GM21360 (cell line): ENCODE results near the gene DOCK7.
"Not testable (repeated sequence)": the region's sequence is repeated elsewhere in the genome, so short reads cannot be mapped to it uniquely, and the experiment has no call there.

Experiments
- ATAC-seq: cut with Tn5 transposase; IDR thresholded peaks from one replicate; pipeline ENCODE4 v1.9.1; 2021; ENCODE audit warnings: mild to moderate bottlenecking, moderate library complexity; ENCODE audit not compliant: unreplicated experiment

The DOCK7 gene

GRCh38 chr1:62687903-62688686 lies at the start of gene DOCK7:
TSS of gene DOCK7 (minus strand) at chr1:62688386. CDS start at chr1:62688264, 122 bp downstream.
- ATAC-seq, result peak; percentile 63

GRCh38 chr1:62735491-62736171 lies 47.4 kb upstream of the DOCK7 start:
- no peak for ATAC-seq

GRCh38 chr1:62732331-62732730 lies 44.1 kb upstream of the DOCK7 start:
- ATAC-seq, result no peak

- no peak for ATAC-seq
Observed at GRCh38 chr1:62728963-62729362, 40.8 kb upstream of the DOCK7 start.

- no peak for ATAC-seq
Observed at GRCh38 chr1:62727656-62728407, 39.6 kb upstream of the DOCK7 start.

GRCh38 chr1:62726011-62726442 lies 37.8 kb upstream of the DOCK7 start:
- ATAC-seq, result no peak

- no peak for ATAC-seq
Observed at GRCh38 chr1:62725255-62725654, 37.1 kb upstream of the DOCK7 start.

- no peak for ATAC-seq
Observed at GRCh38 chr1:62724430-62724829, 36.2 kb upstream of the DOCK7 start.

- no peak for ATAC-seq
Observed at GRCh38 chr1:62723883-62724282, 35.7 kb upstream of the DOCK7 start.

GRCh38 chr1:62722796-62723195 lies 34.6 kb upstream of the DOCK7 start:
- ATAC-seq, result peak; percentile 60

- ATAC-seq, result no peak
Observed at GRCh38 chr1:62720946-62721554, 32.9 kb upstream of the DOCK7 start.

- not testable (repeated sequence) for ATAC-seq
Observed at GRCh38 chr1:62718400-62718799, 30.2 kb upstream of the DOCK7 start.

GRCh38 chr1:62717483-62717882 lies 29.3 kb upstream of the DOCK7 start:
- ATAC-seq, result no peak

- no peak for ATAC-seq
Observed at GRCh38 chr1:62716397-62716796, 28.2 kb upstream of the DOCK7 start.

GRCh38 chr1:62712336-62713243 lies 24.4 kb upstream of the DOCK7 start:
- no peak for ATAC-seq

GRCh38 chr1:62707744-62708120 lies 19.5 kb upstream of the DOCK7 start:
- ATAC-seq, result no peak

- ATAC-seq, result no peak
Observed at GRCh38 chr1:62706985-62707743, 19.0 kb upstream of the DOCK7 start.

GRCh38 chr1:62698161-62698560 lies 10.0 kb upstream of the DOCK7 start:
- ATAC-seq, result not testable (repeated sequence)

GRCh38 chr1:62694479-62694878 lies 6.3 kb upstream of the DOCK7 start:
- ATAC-seq, result not testable (repeated sequence)
